GM18526 (cell line): ENCODE results near the gene FAM131A.

Experiments used
- POLR2A ChIP-seq: IDR thresholded peaks from 3 replicates; pipeline ENCODE4 v1.6.1; 2011; ENCODE audit not compliant: insufficient read length; ENCODE audit errors: extremely low read depth

Gene FAM131A

DNA sequence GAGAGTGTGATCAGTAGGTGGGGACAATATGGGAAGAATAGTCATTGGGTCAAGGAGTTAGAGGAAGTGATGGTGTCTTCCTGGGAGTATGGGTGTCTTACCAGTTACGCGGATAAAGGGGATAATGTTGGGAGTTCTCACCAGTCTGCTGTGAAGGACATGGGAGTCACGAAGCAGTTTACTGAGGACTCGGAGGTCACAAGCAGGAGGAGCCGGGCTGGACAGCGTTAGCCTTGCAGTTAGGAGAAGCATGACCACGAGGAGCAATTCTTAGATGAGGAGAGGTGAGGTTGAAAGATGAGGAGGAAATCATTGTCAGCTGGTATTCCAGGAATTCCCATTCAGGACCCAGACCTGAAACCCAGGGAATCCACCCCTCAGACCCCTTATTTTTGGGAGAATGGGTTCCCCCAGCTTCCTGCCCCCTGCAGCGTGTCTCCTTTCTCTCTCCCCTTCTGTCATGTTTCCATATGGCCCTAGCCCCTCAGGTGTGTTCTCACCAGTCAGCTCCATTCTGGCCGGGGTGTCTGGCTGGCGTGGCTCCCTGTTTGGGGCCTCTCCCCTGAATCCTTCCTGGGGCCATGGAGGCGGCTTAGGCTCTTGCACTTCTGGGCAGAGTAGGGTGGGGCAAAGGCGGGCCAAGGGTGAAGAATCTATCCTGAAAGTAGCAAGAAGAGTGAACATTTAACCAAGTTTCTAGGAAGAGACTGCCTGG is 38.5 kb downstream of the FAM131A start:
- no peak for TF ChIP-seq POLR2A

DNA sequence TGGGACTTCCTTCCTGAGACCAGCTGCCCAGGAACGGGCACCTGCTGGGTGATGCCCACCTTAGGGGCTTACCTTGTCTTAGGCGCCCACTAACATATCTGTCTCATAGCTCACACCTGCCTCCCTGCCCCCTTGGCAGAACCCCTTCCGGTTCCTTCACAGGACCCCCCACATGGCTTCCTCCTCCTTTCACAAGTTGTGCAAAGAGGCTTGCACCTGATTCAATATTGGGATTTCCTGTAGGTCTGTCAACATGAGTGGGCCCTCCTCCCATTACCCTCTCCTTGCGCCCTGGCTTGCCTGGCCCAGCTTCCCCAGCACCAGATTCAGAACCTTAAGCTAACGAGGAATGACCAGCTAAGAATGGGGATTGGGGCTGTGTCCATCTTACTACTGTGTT is 40.0 kb downstream of the FAM131A start:
- no peak for TF ChIP-seq POLR2A

DNA sequence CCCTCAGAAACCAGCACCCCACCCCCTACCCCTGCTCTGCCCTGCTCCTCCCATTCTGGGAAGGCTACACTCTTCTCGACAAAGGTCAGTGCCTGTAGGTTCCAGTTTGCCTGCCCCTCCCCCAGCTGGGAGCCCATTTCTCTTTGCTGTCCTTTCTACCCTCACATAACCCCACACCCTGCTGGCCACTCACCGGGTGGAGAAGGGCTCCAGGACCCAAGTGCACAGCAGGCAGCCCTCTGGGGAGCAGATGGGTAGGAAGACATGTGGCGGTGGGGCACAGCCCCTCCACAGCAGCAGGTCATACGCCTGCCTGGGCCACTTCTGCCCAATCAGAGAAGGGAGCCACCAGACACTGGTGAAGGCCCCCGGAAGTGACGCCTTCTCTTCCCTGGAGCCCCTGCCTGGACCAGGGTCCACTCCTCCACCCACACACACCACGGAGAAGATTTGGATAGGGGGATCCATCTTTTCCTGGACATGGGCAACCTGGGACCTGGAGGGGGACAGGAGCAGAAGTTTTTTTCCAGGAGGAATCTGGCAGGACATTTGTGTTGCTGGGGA is 40.6 kb downstream of the FAM131A start, which contains the start of gene THPO:
Gene THPO (minus strand): TSS at position 326 of the 564 bp plus-strand sequence. CDS start 1,948 bp downstream, outside the sequence.
- no peak for TF ChIP-seq POLR2A

DNA sequence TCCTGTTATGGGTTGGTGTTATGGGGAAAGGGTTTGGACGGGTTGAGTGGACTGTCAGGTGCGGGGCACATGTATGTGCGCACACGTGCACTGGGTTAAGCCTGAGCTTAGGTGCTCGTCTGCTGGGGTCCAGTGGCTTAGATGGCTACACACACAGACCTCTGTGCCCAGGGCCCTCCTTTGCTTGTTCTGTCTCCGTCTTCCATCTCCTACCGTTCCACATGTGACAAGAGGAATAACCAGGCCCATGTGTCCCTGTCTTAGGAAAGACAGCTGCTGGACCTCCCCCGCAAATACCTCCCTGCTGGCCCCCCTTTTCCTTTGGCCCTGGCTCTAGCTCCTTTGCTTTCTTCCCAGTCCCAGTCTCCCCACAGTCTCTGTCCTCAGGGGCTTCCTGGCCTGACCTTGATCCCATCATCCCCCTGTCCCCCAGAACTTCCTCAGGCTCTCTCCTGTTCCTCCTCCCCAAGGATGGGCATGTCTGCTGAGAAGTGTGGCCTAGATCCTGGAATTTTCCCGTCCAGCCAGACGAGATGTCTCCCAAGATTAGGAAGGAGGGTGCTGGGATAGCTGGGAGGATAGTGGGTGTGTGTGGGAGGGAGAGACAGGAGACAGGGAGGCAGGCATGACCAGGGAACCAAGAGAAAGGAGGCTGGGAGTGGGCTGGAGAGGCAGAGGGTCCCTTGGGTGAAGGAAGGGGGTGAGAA is 41.4 kb downstream of the FAM131A start:
- no peak for TF ChIP-seq POLR2A

DNA sequence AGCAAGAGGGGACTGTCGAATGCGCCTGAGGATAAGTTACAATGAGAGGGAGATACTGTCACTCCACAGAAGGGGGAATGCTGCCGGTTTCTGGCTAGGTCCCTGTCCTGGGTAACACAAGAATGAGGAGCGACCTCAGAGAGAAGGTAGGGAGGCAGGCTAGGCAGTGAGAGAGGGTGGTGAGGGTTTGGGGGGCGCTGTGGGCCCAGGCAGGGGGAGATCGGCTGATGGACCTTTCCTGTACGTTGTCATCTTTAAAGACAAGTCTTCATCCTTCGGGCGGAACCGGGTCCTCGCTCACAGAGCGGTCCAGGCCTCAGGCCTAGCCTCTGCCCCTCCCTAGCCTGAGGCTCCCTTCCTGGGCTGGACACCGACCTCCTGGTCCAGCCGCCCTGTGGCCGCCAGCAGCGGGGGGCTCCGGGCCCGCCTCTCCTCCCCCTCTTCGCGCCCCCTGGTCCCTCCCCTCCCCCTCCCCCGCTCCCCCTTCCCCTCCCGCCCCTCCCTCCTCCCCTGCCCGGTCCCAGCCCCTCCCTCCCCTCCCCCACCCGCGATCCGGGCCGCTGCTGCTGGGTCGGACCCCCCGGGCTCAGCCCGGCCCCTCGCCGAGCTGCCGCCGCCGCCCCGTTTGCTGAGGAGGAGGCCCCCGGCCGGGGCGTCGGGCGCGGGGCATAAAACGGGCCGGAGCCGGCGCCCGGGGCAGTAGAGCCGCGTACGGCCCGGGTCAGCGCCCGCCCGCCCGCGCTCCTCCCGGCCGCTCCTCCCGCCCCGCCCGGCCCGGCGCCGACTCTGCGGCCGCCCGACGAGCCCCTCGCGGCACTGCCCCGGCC is 42.2 kb downstream of the FAM131A start, which contains the start of gene CHRD:
Gene CHRD (plus strand): TSS at position 697 of the 827 bp plus-strand sequence. CDS start 265 bp downstream, outside the sequence.
- no peak for TF ChIP-seq POLR2A

DNA sequence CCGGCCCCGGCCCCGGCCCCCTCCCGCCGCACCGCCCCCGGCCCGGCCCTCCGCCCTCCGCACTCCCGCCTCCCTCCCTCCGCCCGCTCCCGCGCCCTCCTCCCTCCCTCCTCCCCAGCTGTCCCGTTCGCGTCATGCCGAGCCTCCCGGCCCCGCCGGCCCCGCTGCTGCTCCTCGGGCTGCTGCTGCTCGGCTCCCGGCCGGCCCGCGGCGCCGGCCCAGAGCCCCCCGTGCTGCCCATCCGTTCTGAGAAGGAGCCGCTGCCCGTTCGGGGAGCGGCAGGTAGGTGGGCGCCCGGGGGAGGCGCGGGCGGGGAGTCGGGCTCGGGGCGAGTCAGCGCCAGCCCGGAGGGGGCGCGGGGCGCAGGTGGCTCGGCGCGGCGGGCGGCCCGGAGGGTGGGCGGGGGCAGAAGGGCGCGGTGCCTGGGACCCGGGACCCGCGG is 42.8 kb downstream of the FAM131A start:
- TF ChIP-seq POLR2A: no peak

DNA sequence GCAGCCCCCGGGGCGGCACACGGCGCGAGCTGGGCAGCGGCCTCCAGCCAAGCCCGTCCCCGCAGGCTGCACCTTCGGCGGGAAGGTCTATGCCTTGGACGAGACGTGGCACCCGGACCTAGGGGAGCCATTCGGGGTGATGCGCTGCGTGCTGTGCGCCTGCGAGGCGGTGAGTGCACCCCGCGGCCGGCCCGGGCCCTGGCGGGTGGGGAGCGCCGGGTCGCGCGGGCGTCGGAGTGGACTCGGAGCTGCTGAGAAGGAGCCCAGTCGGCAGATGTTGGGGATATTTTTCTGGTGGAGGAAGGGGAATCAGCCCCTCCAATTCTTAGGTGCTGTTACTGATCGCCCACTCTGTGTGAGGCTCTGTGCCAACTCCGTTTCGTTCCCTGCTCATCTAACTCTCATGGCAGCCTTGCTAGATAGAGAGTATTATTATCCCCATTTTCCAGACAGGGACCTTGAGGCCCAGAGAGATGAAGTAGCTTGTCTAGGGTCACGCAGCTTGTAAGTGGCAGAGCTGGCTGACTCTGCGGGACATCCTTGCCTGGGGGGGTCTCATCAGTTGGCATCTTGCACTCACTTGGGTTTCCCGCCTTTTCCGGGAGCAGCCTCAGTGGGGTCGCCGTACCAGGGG is 43.3 kb downstream of the FAM131A start:
- TF ChIP-seq POLR2A: no peak

DNA sequence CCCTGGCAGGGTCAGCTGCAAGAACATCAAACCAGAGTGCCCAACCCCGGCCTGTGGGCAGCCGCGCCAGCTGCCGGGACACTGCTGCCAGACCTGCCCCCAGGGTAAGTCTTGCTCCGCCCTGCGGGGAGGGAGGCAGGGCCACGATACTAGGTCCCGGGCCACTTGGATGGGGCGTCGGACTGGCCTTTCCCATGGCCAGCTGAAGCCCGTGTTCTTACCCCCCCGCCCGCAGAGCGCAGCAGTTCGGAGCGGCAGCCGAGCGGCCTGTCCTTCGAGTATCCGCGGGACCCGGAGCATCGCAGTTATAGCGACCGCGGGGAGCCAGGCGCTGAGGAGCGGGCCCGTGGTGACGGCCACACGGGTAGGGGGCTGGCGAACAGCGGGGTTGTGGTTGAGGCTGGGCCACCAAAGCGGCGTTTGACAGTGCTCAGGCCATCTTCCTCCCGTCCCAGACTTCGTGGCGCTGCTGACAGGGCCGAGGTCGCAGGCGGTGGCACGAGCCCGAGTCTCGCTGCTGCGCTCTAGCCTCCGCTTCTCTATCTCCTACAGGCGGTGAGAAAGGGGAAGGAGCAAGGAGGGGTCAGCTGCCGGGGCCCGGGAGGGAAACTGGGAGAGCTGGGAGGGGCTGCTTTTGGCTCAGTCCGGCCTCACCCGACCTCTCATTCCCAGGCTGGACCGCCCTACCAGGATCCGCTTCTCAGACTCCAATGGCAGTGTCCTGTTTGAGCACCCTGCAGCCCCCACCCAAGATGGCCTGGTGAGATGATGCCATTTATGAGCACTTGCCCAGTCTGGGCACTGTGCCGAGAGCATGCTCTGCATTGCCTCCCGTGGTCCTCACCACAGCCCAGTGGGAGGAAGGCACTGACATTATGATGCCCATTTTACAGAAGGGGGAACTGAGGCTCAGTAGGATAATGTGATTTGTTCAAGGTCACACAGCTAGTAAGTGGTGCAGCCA is 44.1 kb downstream of the FAM131A start:
- no peak for TF ChIP-seq POLR2A

DNA sequence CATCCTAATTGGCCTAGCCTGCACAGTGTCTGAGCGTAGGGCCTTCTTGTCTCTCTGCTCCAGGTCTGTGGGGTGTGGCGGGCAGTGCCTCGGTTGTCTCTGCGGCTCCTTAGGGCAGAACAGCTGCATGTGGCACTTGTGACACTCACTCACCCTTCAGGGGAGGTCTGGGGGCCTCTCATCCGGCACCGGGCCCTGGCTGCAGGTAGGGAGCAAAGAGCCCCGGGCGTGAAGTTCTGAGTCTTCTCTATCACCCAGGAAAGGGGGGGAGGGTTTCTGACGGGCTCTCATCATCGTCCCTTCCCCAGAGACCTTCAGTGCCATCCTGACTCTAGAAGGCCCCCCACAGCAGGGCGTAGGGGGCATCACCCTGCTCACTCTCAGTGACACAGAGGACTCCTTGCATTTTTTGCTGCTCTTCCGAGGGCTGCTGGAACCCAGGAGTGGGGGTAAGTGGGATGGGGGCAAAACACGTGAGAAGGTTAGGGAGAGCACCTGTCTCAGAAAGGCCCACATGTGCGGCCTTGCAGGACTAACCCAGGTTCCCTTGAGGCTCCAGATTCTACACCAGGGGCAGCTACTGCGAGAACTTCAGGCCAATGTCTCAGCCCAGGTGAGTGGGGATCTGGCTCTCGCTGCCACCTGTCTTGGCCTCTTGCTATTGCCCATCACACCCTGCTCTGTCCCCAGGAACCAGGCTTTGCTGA is 45.1 kb downstream of the FAM131A start:
- no peak for TF ChIP-seq POLR2A

DNA sequence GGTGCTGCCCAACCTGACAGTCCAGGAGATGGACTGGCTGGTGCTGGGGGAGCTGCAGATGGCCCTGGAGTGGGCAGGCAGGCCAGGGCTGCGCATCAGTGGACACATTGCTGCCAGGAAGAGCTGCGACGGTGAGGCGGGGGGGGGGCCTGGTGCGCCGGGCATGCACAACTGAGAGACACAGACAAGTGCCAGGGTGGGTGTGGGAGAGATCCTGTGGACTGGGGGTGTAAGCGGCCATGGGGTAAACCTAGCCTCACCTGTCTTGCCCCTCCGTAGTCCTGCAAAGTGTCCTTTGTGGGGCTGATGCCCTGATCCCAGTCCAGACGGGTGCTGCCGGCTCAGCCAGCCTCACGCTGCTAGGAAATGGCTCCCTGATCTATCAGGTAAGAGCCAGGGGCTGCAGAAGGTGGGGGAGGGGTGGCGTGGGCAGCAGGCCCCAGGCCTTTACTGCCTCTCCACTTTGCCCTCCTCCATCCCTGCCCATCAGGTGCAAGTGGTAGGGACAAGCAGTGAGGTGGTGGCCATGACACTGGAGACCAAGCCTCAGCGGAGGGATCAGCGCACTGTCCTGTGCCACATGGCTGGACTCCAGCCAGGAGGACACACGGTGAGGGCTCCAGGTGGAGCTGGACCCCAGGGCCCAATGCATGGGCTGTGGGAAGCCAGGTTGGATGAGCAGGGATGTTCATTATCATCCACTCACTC is 45.8 kb downstream of the FAM131A start:
- TF ChIP-seq POLR2A: no peak

DNA sequence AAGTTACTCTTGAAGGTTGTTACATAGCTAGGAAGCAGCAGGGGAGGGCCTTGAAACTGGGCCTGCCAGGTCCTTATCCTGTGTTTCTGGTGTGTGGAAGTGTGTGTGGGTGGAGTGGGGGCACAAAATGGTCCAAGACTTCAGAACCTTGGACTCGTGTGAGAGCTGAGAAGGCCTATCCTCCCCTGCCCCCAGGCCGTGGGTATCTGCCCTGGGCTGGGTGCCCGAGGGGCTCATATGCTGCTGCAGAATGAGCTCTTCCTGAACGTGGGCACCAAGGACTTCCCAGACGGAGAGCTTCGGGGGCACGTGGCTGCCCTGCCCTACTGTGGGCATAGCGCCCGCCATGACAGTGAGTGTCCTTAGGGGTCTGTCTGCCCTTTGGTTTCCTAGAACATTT is 46.9 kb downstream of the FAM131A start:
- TF ChIP-seq POLR2A: no peak

DNA sequence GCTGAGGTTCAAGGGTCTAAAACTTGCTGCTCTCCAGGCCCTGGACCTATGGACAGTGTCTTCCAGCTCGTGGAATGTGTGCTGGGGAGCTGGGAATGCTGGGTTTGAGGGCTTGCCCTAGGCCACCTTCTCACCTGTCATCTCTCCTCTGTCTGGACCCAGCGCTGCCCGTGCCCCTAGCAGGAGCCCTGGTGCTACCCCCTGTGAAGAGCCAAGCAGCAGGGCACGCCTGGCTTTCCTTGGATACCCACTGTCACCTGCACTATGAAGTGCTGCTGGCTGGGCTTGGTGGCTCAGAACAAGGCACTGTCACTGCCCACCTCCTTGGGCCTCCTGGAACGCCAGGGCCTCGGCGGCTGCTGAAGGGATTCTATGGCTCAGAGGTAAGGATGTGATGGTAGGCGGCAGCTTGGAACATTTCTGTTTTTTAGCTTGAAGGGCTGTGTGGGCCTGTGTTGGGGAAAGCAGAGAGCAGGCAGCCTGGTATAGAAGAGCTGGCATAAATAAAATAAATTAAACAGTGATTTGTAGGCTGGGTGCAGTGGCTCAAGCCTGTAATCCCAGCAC is 47.5 kb downstream of the FAM131A start:
- TF ChIP-seq POLR2A: no peak

DNA sequence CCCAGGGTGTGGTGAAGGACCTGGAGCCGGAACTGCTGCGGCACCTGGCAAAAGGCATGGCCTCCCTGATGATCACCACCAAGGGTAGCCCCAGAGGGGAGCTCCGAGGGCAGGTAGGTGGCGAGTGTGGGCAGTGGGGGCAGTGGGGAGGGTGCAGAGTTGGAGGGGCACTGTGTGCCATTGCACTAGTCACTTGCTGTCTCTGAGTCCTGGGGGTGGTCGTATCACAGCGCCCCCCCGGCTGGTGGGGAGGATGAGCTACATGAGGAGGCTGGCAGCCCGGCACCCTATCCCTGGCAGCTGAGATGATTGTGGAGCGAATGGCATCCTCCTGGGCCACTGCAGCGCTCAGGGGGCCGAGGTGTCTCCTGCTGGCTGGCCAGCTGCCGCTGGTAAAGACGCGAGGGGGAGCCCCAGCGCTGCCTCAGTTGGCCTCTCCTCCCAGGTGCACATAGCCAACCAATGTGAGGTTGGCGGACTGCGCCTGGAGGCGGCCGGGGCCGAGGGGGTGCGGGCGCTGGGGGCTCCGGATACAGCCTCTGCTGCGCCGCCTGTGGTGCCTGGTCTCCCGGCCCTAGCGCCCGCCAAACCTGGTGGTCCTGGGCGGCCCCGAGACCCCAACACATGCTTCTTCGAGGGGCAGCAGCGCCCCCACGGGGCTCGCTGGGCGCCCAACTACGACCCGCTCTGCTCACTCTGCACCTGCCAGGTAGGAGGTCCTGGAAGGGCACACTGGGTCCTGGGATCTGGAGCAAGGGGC is 48.8 kb downstream of the FAM131A start:
- no peak for TF ChIP-seq POLR2A
